ENCODE measurements around the gene IFT88. TPM values are rescaled to one million over a fixed set of nuclear protein-coding genes. Genes with fewer than 3 reads are reported as not detected.

The IFT88 gene
- total RNA-seq, 1 donor, result 21.1 TPM

- no peak for DNase-seq (ENCODE audit: low read depth)
- TF ChIP-seq CTCF (IDR thresholded peaks at IDR 0.05; ENCODE audit: insufficient read depth, low read length), result no peak
- H3K4me3 ChIP-seq (ENCODE audit: low read depth, low read length), result no peak overlapping the region
Measured at GRCh38 chr13:20738616-20739015, 171.7 kb downstream of the IFT88 start.

DNA sequence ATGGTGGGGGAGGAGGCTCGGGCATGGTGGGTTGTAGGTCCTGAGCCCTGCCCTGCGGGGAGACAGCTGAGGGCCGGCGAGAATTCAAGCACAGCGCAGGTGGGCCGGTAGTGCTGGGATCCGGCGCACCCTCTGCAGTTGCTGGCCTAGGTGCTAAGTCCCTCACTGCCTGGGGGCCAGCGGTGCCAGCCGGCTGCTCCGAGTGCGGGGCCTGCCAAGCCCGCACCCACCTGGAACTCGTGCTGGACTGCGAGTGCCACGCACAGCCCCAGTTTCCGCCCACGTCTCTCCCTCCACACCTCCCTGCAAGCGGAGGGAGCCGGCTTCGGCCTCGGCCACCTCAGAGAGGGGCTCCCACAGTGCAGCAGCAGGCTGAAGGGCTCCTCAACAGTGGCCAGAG is 173.1 kb downstream of the IFT88 start:
- no peak for DNase-seq (ENCODE audit: low read depth)
- no peak for TF ChIP-seq CTCF (IDR thresholded peaks at IDR 0.05; ENCODE audit: insufficient read depth, low read length)

More for the DNA sequence above, 173.1 kb downstream of the IFT88 start:
- no peak overlapping the region for H3K4me3 ChIP-seq (ENCODE audit: low read depth, low read length)

Small RNAs within 50 kb of the gene (small RNA-seq; reads per million reads assigned to genes)
- not detected for gene RNU2-7P

Other genes with a start within 250 kb of the IFT88 start
- gene CRYL1, start 41.3 kb upstream of the IFT88 start, total RNA-seq (ENCODE audit: low replicate concordance), result 14.2 and 21.3 TPM in 2 replicates
- 1.6 and 5.0 TPM in 2 replicates for gene IL17D, start 136.5 kb downstream of the IFT88 start, total RNA-seq (ENCODE audit: low replicate concordance)
- gene EEF1AKMT1, start 206.8 kb downstream of the IFT88 start, total RNA-seq (ENCODE audit: low replicate concordance), result 15.9 and 18.5 TPM in 2 replicates